Neural crest cell (in vitro differentiated cells): Measurements from ENCODE around the gene MEF2A. TPM values are rescaled to one million over a fixed set of nuclear protein-coding genes. Genes with fewer than 3 reads are reported as not detected.
"Not testable (repeated sequence)": the region's sequence is repeated elsewhere in the genome, so short reads cannot be mapped to it uniquely, and the experiment has no call there.

ENCODE experiments used
- DNase-seq: peaks from one replicate; pipeline ENCODE4 v3.0.0; 2021; ENCODE audit warnings: low read depth, mixed read lengths, low spot score
- H3K27ac Mint-ChIP-seq: one replicate; pipeline ENCODE4 v1.8.0; 2021; ENCODE audit warnings: mild to moderate bottlenecking, mixed read lengths; ENCODE audit not compliant: unreplicated experiment
- H3K27me3 Mint-ChIP-seq: 2 replicates; pipeline ENCODE4 v1.8.0; 2021; ENCODE audit warnings: low read depth, mild to moderate bottlenecking, mixed read lengths
- H3K36me3 Mint-ChIP-seq: 2 replicates; pipeline ENCODE4 v1.8.0; 2021; ENCODE audit warnings: low read depth, mild to moderate bottlenecking, mixed read lengths
- H3K4me1 Mint-ChIP-seq: 2 replicates; pipeline ENCODE4 v1.8.0; 2021; ENCODE audit warnings: mixed read lengths
- H3K4me3 Mint-ChIP-seq: one replicate; pipeline ENCODE4 v1.8.0; 2021; ENCODE audit warnings: mild to moderate bottlenecking, mixed read lengths
- H3K9me3 Mint-ChIP-seq: 2 replicates; pipeline ENCODE4 v1.8.0; 2021; ENCODE audit warnings: mixed read lengths
- CTCF ChIP-seq: fragments of 200-600 bp; sonication (generic); conservative IDR thresholded peaks from 2 replicates; pipeline ENCODE4 v1.5.0; 2021; ENCODE audit warnings: antibody characterized with exemption, mild to moderate bottlenecking
- total RNA-seq: library from RNA; stranded (reverse); gene quantifications from 2 replicates; pipeline ENCODE4 v1.2.1, GENCODE V29; 2021

Gene MEF2A
- total RNA-seq, 1 donor from 2014 or later = 21.5 TPM

DNA sequence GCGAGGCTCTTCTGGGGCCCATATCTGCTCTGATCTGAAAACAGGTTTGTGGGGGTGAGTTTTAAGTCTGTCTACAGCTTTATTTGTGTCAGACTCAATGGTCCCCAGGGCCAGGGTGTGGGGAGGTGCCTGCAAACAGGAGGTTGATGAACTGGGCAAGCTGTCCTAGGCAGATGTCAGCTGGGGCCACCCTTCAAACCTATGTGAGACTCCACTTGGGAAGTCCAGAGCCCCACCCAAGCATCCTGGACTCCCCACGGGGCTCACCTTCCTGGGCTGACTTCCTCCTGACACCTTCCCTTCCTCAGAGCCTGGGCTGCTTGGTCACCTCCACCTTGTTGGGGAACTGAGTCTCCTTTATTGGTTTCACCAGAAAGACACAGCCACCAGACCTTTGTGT lies 176.1 kb downstream of the MEF2A start:
- Mint-ChIP-seq H3K9me3 (no peaks in the 10 kb centered on the region), H3K4me1 (no peaks in the 10 kb centered on the region), H3K4me3 (no peak overlapping the region), H3K27ac (no peak overlapping the region), H3K36me3 (no peaks in the 10 kb centered on the region), H3K27me3 (no peaks in the 10 kb centered on the region)
- no peak for DNase-seq
- no peak for TF ChIP-seq CTCF

GRCh38 chr15:99744142-99744541 lies 178.4 kb downstream of the MEF2A start:
- H3K4me1 Mint-ChIP-seq = no peaks in the 10 kb centered on the region
- no peak overlapping the region for H3K4me3 Mint-ChIP-seq
- TF ChIP-seq CTCF = no peak
- no peaks in the 10 kb centered on the region for H3K27me3 Mint-ChIP-seq
- no peaks in the 10 kb centered on the region for H3K9me3 Mint-ChIP-seq
- H3K36me3 Mint-ChIP-seq = no peaks in the 10 kb centered on the region
- no peak overlapping the region for H3K27ac Mint-ChIP-seq
- DNase-seq = no peak

DNA sequence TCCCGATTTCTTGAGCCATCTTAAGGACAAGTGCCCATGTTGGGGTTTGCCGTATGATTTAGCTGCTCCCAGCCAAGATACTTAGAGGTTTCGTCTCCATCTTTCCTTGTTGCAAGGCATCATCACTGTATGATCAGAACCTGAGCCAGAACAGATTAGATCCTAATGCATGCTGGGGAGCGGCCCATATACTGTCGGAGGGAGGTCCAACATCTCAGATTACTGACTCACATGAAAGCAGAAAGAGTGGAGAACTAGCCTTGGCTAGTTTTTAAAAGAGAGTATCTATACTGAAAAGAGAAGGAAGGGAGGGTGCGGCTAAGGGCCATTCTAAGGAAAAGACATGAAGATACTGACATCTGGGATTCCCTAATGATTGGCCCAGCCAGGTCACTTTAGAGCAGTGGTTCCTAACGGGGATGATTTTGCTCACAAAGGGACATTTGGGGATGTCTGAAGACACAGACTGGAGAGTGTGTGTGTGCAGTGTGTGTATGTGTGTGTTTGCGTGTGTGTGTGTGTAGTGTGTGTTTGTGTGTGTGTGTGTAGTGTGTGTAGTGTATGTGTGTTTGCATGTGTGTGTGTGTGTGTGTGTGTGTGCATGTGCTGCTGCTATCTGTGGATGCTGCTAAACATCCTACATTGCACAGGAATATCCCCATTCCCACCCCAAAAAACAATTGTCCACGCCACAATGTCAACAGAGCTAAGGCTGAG lies 179.7 kb downstream of the MEF2A start:
- no peaks in the 10 kb centered on the region for H3K9me3 Mint-ChIP-seq
- no peaks in the 10 kb centered on the region for H3K27me3 Mint-ChIP-seq
- H3K4me3 Mint-ChIP-seq = no peak overlapping the region
- no peaks in the 10 kb centered on the region for H3K4me1 Mint-ChIP-seq
- TF ChIP-seq CTCF = no peak
- no peaks in the 10 kb centered on the region for H3K36me3 Mint-ChIP-seq
- DNase-seq = no peak
- H3K27ac Mint-ChIP-seq = no peak overlapping the region

GRCh38 chr15:99749386-99749785 lies 183.6 kb downstream of the MEF2A start:
- H3K4me1 Mint-ChIP-seq = no peaks in the 10 kb centered on the region
- TF ChIP-seq CTCF = no peak

DNA sequence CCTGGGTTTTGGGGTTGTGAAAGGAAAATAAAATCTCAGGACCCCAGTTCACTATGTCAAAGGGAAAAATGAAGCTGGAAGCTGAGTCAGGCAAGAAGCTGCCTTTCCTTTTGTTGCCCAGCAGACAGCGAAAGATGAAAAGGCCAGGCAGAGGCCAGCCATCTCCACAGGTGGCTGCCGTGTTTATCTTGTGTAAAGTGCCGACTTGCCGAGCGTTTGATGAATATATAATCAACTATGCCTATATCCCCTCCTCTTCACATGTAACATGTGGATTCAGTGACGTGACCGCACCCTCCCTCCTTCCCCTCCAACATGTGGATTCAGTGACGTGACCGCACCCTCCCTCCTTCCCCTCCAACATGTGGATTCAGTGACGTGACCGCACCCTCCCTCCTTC lies 184.5 kb downstream of the MEF2A start:
- H3K9me3 Mint-ChIP-seq, H3K27me3 Mint-ChIP-seq, H3K4me3 Mint-ChIP-seq, H3K4me1 Mint-ChIP-seq, H3K36me3 Mint-ChIP-seq, H3K27ac Mint-ChIP-seq, DNase-seq: not testable (repeated sequence)

More at GRCh38 chr15:99749386-99749785, 183.6 kb downstream of the MEF2A start:
- H3K4me3 Mint-ChIP-seq = no peak overlapping the region
- no peak for DNase-seq
- no peaks in the 10 kb centered on the region for H3K9me3 Mint-ChIP-seq
- H3K27ac Mint-ChIP-seq = no peak overlapping the region
- no peaks in the 10 kb centered on the region for H3K27me3 Mint-ChIP-seq
- no peaks in the 10 kb centered on the region for H3K36me3 Mint-ChIP-seq

- Mint-ChIP-seq H3K27ac (no peak overlapping the region), H3K4me1 (peaks cover 5% of the 10 kb centered on the region), H3K4me3 (no peak overlapping the region), H3K9me3 (no peaks in the 10 kb centered on the region), H3K36me3 (no peaks in the 10 kb centered on the region), H3K27me3 (no peaks in the 10 kb centered on the region)
- no peak for TF ChIP-seq CTCF
- no peak for DNase-seq
Observed at GRCh38 chr15:99752556-99752955, 186.8 kb downstream of the MEF2A start.
